K562 (cell line): Measurements from ENCODE around the gene PDLIM7. TPM values are rescaled to one million over a fixed set of nuclear protein-coding genes. Genes with fewer than 3 reads are reported as not detected.
A peak's percentile ranks its signal among the peaks of the same experiment; 100 is the strongest.

Experiments
- CTCFL ChIP-seq: IDR thresholded peaks from 2 replicates; pipeline ENCODE4 v1.6.1; 2011; ENCODE audit warnings: borderline replicate concordance, low read depth, mild to moderate bottlenecking, moderate library complexity, low read length; ENCODE audit not compliant: insufficient read depth, poor library complexity, severe bottlenecking
- FOXP4 ChIP-seq: sonication (generic); formaldehyde crosslinking; IDR thresholded peaks from 2 replicates; pipeline ENCODE4 v1.8.0; 2022; ENCODE audit warnings: mild to moderate bottlenecking, missing genetic modification reagents, borderline replicate concordance
- IRF1 ChIP-seq: sonication (generic); formaldehyde crosslinking; IDR thresholded peaks from 2 replicates; pipeline ENCODE4 v1.8.0; 2022; ENCODE audit warnings: missing genetic modification reagents, mild to moderate bottlenecking, borderline replicate concordance
- L3MBTL2 ChIP-seq: fragments of 450-650 bp; IDR thresholded peaks from 2 replicates; pipeline ENCODE4 v1.6.1; 2016; ENCODE audit warnings: mild to moderate bottlenecking, moderate library complexity
- MTA3 ChIP-seq: fragments of 450-650 bp; formaldehyde crosslinking; IDR thresholded peaks from 2 replicates; pipeline ENCODE4 v1.6.1; 2017; ENCODE audit warnings: mild to moderate bottlenecking, borderline replicate concordance
- RBM22 ChIP-seq: fragments of 200-400 bp; formaldehyde crosslinking; IDR thresholded peaks from 2 replicates; pipeline ENCODE4 v1.6.1; 2018; ENCODE audit warnings: low read length, low read depth; ENCODE audit not compliant: poor library complexity, severe bottlenecking
- RNF2 ChIP-seq: sonication (generic); IDR thresholded peaks from 2 replicates; pipeline ENCODE4 v1.6.1; 2016
- SAFB ChIP-seq: fragments of 200-400 bp; formaldehyde crosslinking; IDR thresholded peaks from 2 replicates; pipeline ENCODE4 v1.6.1; 2017; ENCODE audit warnings: low read depth, low read length, borderline replicate concordance
- SP1 ChIP-seq: sonication (generic); formaldehyde crosslinking; IDR thresholded peaks from 2 replicates; pipeline ENCODE4 v1.8.1; 2022; ENCODE audit warnings: mild to moderate bottlenecking, missing genetic modification reagents
- ZBTB7A ChIP-seq: IDR thresholded peaks from 2 replicates; pipeline ENCODE4 v1.6.1; 2011; ENCODE audit warnings: low read depth, mild to moderate bottlenecking, low read length, moderate library complexity, borderline replicate concordance; ENCODE audit not compliant: control insufficient read depth
- ZNF197 ChIP-seq: fragments of 200-800 bp; sonication (Bioruptor generic); IDR thresholded peaks from 2 replicates; pipeline ENCODE4 v1.6.1; 2016; ENCODE audit warnings: low read depth, missing genetic modification characterization, missing compliant biosample characterization
- ZNF324 ChIP-seq: fragments of 250-450 bp; sonication (Bioruptor Pico); IDR thresholded peaks from 2 replicates; pipeline ENCODE4 v1.4.0; 2020; ENCODE audit warnings: mild to moderate bottlenecking
- polyA plus RNA-seq, 8 experiments: library from polyadenylated mRNA; depleted of rRNA in 4 of 8; stranded (reverse) in 5 of 8; unstranded in 3 of 8; fragments of >200 nt; fragmentation: Nextera tagmentation in 2 of 8; fragmentation: Illumina TruSeq in 1 of 8; extraction: Ambion mirVana in 2 of 8; extraction: Trizol in 1 of 8; gene quantifications; 2 replicates each; pipeline versions ENCODE4 v1.2.1 to v1.2.3, GENCODE V29; 2011 to 2014; ENCODE audit warnings: inconsistent platforms in 1 of 8, missing spikeins in 1 of 8
- total RNA-seq, 7 experiments: library from RNA; depleted of rRNA in 6 of 7; stranded (reverse); fragments of >200 nt in 6 of 7; fragmentation: Illumina TruSeq in 2 of 7; extraction: Trizol in 2 of 7; gene quantifications; 2 replicates each; pipeline versions ENCODE4 v1.2.1 to v1.2.3, GENCODE V29; 2011 to 2021; ENCODE audit warnings: low replicate concordance in 1 of 7
- TF ChIP-seq, protein P1 (sequence below): fragments of 250-450 bp; sonication (Bioruptor Pico); IDR thresholded peaks from 2 replicates; pipeline ENCODE4 v1.5.0; 2021
- TF ChIP-seq, protein P2 (sequence below): sonication (generic); formaldehyde crosslinking; IDR thresholded peaks from 2 replicates; pipeline ENCODE4 v1.8.0; 2022; ENCODE audit warnings: mild to moderate bottlenecking, missing genetic modification reagents

PDLIM7 gene
- total and polyA plus RNA-seq, 9 of the 15 experiments (the other 6 are each of a cell fraction or from before 2014, with no cell fraction given), result 2.1 to 124 (median 32.6) TPM

DNA sequence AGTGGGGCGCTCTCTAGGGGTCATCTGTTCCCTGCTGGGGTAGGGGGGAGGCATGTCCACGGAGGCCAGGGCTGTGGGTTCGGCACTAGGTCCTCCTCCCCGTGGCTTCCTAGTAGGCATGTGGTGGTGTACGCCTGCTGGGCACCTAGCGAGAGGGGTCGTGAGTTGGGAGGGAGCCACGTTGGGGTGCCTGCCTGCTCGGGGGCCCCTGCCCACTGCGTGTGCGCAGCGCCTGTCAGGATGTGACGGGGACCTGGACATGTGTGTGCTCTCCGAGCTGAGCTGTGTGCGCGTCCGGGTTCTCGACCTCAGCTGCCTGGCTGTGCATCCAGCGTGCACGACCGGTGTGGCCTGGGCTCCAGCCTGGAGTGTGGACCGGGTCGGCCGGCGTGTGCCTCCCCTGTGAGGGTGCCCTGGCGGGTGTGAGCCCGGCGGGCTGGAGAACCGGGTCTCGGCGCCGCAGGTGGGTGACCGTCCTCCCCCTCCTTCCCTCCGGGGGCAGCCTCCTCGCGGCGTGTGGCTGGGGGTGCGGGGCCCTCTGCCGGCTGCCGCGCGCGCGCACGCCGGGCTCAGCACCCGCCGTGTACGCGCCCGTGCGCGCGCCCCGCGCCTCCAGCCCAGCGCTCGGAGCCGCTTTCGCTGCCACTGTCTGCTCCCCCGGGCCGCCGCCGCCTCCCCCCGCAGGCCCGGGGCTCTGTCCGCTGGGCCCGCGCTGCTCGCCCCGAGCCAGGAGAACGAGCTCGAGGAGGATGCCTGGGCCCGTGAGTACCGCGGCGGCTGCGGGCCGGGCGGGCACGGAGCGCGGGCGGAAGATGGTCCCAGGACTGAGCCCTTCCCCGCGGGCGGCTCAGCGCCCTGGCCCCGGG lies 51.0 kb downstream of the PDLIM7 start, which contains the start of gene PRR7 (continued):
- TF ChIP-seq RBM22 (peak; percentile 88), CTCFL (peak; percentile 41), ZNF197 (CRISPR knock-in tag) (peak; percentile 74; the same call in 1 of the 2 replicates), IRF1 (CRISPR knock-in tag) (no peak), SP1 (CRISPR knock-in tag) (peak; percentile 77), ZNF324 (0 out of 2 replicates have a peak, but pooled peaks have one; percentile 20), L3MBTL2 (peak; percentile 36), ZBTB7A (peak; percentile 24; the same call in 1 of the 2 replicates), FOXP4 (CRISPR knock-in tag) (no peak), SAFB (peak; percentile 40; the same call in 1 of the 2 replicates), RNF2 (peak; percentile 45; the same call in 1 of the 2 replicates), MTA3 (peak; percentile 53; the same call in 1 of the 2 replicates)
- TF ChIP-seq, protein P1, sequence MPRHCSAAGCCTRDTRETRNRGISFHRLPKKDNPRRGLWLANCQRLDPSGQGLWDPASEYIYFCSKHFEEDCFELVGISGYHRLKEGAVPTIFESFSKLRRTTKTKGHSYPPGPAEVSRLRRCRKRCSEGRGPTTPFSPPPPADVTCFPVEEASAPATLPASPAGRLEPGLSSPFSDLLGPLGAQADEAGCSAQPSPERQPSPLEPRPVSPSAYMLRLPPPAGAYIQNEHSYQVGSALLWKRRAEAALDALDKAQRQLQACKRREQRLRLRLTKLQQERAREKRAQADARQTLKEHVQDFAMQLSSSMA (CRISPR knock-in tag), result peak; percentile 84
- TF ChIP-seq, protein P2, sequence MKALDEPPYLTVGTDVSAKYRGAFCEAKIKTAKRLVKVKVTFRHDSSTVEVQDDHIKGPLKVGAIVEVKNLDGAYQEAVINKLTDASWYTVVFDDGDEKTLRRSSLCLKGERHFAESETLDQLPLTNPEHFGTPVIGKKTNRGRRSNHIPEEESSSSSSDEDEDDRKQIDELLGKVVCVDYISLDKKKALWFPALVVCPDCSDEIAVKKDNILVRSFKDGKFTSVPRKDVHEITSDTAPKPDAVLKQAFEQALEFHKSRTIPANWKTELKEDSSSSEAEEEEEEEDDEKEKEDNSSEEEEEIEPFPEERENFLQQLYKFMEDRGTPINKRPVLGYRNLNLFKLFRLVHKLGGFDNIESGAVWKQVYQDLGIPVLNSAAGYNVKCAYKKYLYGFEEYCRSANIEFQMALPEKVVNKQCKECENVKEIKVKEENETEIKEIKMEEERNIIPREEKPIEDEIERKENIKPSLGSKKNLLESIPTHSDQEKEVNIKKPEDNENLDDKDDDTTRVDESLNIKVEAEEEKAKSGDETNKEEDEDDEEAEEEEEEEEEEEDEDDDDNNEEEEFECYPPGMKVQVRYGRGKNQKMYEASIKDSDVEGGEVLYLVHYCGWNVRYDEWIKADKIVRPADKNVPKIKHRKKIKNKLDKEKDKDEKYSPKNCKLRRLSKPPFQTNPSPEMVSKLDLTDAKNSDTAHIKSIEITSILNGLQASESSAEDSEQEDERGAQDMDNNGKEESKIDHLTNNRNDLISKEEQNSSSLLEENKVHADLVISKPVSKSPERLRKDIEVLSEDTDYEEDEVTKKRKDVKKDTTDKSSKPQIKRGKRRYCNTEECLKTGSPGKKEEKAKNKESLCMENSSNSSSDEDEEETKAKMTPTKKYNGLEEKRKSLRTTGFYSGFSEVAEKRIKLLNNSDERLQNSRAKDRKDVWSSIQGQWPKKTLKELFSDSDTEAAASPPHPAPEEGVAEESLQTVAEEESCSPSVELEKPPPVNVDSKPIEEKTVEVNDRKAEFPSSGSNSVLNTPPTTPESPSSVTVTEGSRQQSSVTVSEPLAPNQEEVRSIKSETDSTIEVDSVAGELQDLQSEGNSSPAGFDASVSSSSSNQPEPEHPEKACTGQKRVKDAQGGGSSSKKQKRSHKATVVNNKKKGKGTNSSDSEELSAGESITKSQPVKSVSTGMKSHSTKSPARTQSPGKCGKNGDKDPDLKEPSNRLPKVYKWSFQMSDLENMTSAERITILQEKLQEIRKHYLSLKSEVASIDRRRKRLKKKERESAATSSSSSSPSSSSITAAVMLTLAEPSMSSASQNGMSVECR (CRISPR knock-in tag), result 0 out of 2 replicates have a peak, but pooled peaks have one; percentile 11
